ENCODE measurements around the gene RFX4.

The RFX4 gene

GRCh38 chr12:106705971-106706370 is 123.2 kb downstream of the RFX4 start:
- no peak overlapping the region for H3K4me3 Mint-ChIP-seq
- H3K9me3 Mint-ChIP-seq: peaks cover 6% of the 10 kb centered on the region
- H3K27ac Mint-ChIP-seq: no peak overlapping the region
- CTCF ChIA-PET: interaction anchor here (0.8 kb wide), 1 partner anchor 56 kb away, joined by 3 read pairs; no protein-coding TSS in a partner anchor
- no peaks in the 10 kb centered on the region for H3K27me3 Mint-ChIP-seq
- no peaks in the 10 kb centered on the region for H3K4me1 Mint-ChIP-seq
- DNase-seq: no peak
- H3K36me3 Mint-ChIP-seq: no peaks in the 10 kb centered on the region

- Mint-ChIP-seq H3K36me3 (no peaks in the 10 kb centered on the region), H3K27ac (no peak overlapping the region), H3K27me3 (no peaks in the 10 kb centered on the region), H3K9me3 (no peaks in the 10 kb centered on the region), H3K4me1 (no peaks in the 10 kb centered on the region), H3K4me3 (no peak overlapping the region)
- DNase-seq: no peak
- CTCF ChIA-PET: no interaction called here
These were observed 126.3 kb downstream of the RFX4 start for GRCh38 chr12:106709068-106709511.

- CTCF ChIA-PET: no interaction called here
These were observed 127.5 kb downstream of the RFX4 start for GRCh38 chr12:106710143-106710893.

DNA sequence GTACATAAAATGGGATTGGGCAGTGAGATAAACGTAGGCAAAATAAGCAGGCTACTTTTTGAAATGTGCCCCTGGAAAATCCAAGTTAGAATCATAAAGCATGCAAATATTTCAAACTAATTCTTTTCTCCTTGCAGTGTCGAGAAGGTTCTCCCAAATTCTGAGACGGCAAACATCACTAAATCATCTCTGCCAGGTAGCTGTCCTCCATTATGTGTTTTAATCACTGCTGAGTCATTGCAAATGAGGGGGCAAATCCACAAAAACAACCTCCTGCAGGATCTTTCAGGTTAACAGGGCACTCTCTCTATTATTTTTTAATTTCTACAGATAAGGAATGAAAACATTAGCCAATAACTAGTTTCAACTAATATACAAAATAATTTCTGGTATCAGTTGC is 128.5 kb downstream of the RFX4 start:
- Mint-ChIP-seq H3K27me3 (no peaks in the 10 kb centered on the region), H3K9me3 (no peaks in the 10 kb centered on the region), H3K27ac (no peak overlapping the region), H3K4me1 (no peaks in the 10 kb centered on the region), H3K36me3 (no peaks in the 10 kb centered on the region), H3K4me3 (no peak overlapping the region)
- CTCF ChIA-PET: no interaction called here
- no peak for DNase-seq

More at GRCh38 chr12:106710143-106710893, 127.5 kb downstream of the RFX4 start:
- H3K9me3 Mint-ChIP-seq: no peaks in the 10 kb centered on the region
- no peak overlapping the region for H3K4me3 Mint-ChIP-seq
- no peaks in the 10 kb centered on the region for H3K4me1 Mint-ChIP-seq
- H3K36me3 Mint-ChIP-seq: no peaks in the 10 kb centered on the region
- H3K27me3 Mint-ChIP-seq: no peaks in the 10 kb centered on the region
- H3K27ac Mint-ChIP-seq: no peak overlapping the region
- no peak for DNase-seq

DNA sequence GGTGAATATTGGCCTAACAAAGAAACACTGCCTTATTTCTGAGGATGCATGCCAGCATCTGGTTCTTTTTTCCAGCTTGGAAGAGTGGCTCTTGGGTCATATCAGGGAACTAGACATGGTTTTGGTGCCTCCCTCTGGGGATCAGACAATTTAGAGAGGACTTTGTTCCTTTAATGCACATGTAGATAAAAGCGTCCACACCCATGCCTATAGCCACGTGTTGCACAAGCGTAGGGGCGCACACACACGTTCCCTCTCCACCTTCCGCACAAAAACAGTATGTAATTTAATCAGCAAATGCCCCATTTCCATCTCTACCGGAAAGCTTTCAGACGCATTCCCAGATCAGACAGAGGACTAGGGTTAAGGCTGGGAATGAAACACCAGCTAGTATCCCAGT is 130.0 kb downstream of the RFX4 start:
- Mint-ChIP-seq H3K36me3 (no peaks in the 10 kb centered on the region), H3K9me3 (no peaks in the 10 kb centered on the region), H3K27me3 (no peaks in the 10 kb centered on the region), H3K27ac (no peak overlapping the region), H3K4me1 (no peaks in the 10 kb centered on the region), H3K4me3 (no peak overlapping the region)
- CTCF ChIA-PET: no interaction called here
- DNase-seq: no peak

- CTCF ChIA-PET: interaction anchor here (0.7 kb wide), 1 partner anchor 202 kb away, joined by 3 read pairs; no protein-coding TSS in a partner anchor
- Mint-ChIP-seq H3K27me3 (no peaks in the 10 kb centered on the region), H3K4me3 (no peak overlapping the region), H3K27ac (no peak overlapping the region), H3K36me3 (no peaks in the 10 kb centered on the region), H3K9me3 (no peaks in the 10 kb centered on the region), H3K4me1 (no peaks in the 10 kb centered on the region)
- no peak for DNase-seq
These were observed 132.1 kb downstream of the RFX4 start for GRCh38 chr12:106714926-106715325.

DNA sequence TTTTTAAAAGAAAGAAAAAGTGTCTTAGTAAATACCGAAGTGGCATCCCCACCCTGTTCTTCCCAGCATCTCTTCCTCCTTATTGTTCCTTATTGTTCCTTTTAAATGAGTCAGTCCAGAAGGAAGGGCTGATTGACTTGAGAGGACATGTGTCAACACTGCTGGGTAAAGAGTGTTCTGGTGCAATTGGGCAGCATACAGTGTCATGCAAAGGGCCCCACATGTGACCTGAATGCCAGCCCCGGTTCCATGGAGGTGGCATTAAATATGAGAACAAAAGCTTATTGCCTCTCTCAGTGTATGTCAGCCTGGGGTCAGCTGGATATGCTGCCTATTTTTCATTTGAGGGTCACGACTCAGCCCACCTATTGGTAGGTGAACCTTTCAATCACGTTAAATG is 132.8 kb downstream of the RFX4 start:
- peaks cover 3% of the 10 kb centered on the region for H3K27me3 Mint-ChIP-seq
- H3K4me1 Mint-ChIP-seq: no peaks in the 10 kb centered on the region
- H3K4me3 Mint-ChIP-seq: no peak overlapping the region
- no peak for DNase-seq
- H3K9me3 Mint-ChIP-seq: no peaks in the 10 kb centered on the region
- CTCF ChIA-PET: interaction anchor here (0.7 kb wide), 1 partner anchor 201 kb away, joined by 3 read pairs; no protein-coding TSS in a partner anchor
- no peak overlapping the region for H3K27ac Mint-ChIP-seq
- H3K36me3 Mint-ChIP-seq: no peaks in the 10 kb centered on the region

DNA sequence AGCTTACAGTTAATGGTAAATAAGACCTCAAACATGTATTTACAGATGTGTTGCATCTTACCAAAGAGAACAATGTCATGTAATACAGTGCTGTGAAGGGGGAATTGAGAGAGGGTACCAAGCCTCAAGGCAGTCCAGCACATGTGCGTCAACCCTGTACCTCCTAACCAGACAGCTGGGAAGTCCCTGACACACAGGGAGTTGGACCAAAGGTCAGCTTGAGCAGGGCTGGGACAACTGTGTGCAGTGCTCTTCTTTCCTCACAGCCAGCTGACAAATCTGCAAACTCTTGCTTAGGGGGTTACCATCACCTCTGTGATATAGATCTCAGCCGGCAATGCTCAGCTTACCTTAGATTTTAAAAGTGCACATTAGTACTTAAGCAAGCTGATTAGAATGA is 134.9 kb downstream of the RFX4 start:
- Mint-ChIP-seq H3K36me3 (no peaks in the 10 kb centered on the region), H3K4me1 (no peaks in the 10 kb centered on the region)
- CTCF ChIA-PET: no interaction called here

GRCh38 chr12:106719879-106720278 is 137.1 kb downstream of the RFX4 start:
- Mint-ChIP-seq H3K4me1 (no peaks in the 10 kb centered on the region), H3K4me3 (no peak overlapping the region), H3K27me3 (peaks cover 6% of the 10 kb centered on the region), H3K27ac (no peak overlapping the region), H3K36me3 (no peaks in the 10 kb centered on the region), H3K9me3 (no peaks in the 10 kb centered on the region)
- CTCF ChIA-PET: no interaction called here
- no peak for DNase-seq

More for the DNA sequence above, 134.9 kb downstream of the RFX4 start:
- Mint-ChIP-seq H3K4me3 (no peak overlapping the region), H3K27me3 (peaks cover 6% of the 10 kb centered on the region), H3K9me3 (no peaks in the 10 kb centered on the region), H3K27ac (no peak overlapping the region)
- DNase-seq: no peak

GRCh38 chr12:106720696-106721095 is 137.9 kb downstream of the RFX4 start:
- no peak overlapping the region for H3K4me3 Mint-ChIP-seq
- no peak overlapping the region for H3K27ac Mint-ChIP-seq
- no peaks in the 10 kb centered on the region for H3K36me3 Mint-ChIP-seq
- CTCF ChIA-PET: no interaction called here
- no peaks in the 10 kb centered on the region for H3K4me1 Mint-ChIP-seq
- peaks cover 6% of the 10 kb centered on the region for H3K27me3 Mint-ChIP-seq
- no peak for DNase-seq
- no peaks in the 10 kb centered on the region for H3K9me3 Mint-ChIP-seq

- Mint-ChIP-seq H3K27me3 (peaks cover 6% of the 10 kb centered on the region), H3K4me3 (no peak overlapping the region), H3K36me3 (no peaks in the 10 kb centered on the region), H3K9me3 (no peaks in the 10 kb centered on the region), H3K27ac (no peak overlapping the region), H3K4me1 (no peaks in the 10 kb centered on the region)
- CTCF ChIA-PET: no interaction called here
- DNase-seq: no peak
These were observed 139.1 kb downstream of the RFX4 start for GRCh38 chr12:106721915-106722314.

DNA sequence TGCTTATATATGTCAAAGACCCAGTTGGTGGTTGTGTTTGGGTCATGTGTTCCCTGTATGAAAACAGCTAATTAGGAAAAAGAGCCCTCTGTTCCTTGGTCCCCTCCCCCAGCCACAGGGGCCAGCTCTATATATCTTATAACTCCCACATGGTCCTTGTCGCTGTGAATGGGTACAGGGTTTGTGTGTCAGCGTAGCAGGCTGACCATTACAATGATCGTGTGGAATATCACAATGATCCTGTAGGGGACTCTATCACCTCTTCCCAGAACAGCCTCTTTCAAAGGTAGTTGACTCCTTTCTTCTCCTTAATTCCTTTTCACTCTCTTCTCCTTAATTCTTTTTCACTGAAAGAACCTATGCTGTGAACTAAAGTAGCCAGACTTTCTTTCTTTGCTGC is 140.0 kb downstream of the RFX4 start:
- CTCF ChIA-PET: no interaction called here
- no peaks in the 10 kb centered on the region for H3K36me3 Mint-ChIP-seq
- no peaks in the 10 kb centered on the region for H3K9me3 Mint-ChIP-seq
- H3K4me1 Mint-ChIP-seq: no peaks in the 10 kb centered on the region
- no peak overlapping the region for H3K4me3 Mint-ChIP-seq
- peaks cover 6% of the 10 kb centered on the region for H3K27me3 Mint-ChIP-seq
- no peak for DNase-seq
- no peak overlapping the region for H3K27ac Mint-ChIP-seq

- H3K27ac Mint-ChIP-seq: no peak overlapping the region
These were observed 140.6 kb downstream of the RFX4 start for GRCh38 chr12:106723416-106723815.

DNA sequence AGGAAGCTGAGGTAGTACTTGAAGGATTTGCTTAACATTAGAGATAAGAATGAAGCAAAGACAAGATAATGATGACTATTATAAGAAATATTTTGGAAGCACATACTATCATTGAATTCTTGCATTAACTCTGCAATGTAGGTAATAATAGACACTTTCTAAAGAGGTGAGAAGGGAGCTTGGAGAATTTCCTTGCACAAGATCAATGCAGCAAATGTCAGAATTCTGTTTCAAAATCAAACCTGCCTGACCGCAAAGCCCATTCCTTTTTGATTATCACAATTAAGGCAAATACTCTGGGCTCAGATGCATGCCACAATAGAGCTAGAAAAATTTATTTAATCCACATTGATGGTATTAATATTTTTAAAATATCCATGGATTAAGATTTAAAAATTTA is 141.3 kb downstream of the RFX4 start:
- H3K27ac Mint-ChIP-seq: no peak overlapping the region
- no peaks in the 10 kb centered on the region for H3K36me3 Mint-ChIP-seq
- H3K9me3 Mint-ChIP-seq: no peaks in the 10 kb centered on the region
- H3K4me1 Mint-ChIP-seq: no peaks in the 10 kb centered on the region
- no peak for DNase-seq
- peaks cover 6% of the 10 kb centered on the region for H3K27me3 Mint-ChIP-seq
- CTCF ChIA-PET: no interaction called here
- no peak overlapping the region for H3K4me3 Mint-ChIP-seq

More at GRCh38 chr12:106723416-106723815, 140.6 kb downstream of the RFX4 start:
- Mint-ChIP-seq H3K4me3 (no peak overlapping the region), H3K4me1 (no peaks in the 10 kb centered on the region), H3K27me3 (peaks cover 6% of the 10 kb centered on the region), H3K9me3 (no peaks in the 10 kb centered on the region), H3K36me3 (no peaks in the 10 kb centered on the region)
- DNase-seq: no peak
- CTCF ChIA-PET: no interaction called here

DNA sequence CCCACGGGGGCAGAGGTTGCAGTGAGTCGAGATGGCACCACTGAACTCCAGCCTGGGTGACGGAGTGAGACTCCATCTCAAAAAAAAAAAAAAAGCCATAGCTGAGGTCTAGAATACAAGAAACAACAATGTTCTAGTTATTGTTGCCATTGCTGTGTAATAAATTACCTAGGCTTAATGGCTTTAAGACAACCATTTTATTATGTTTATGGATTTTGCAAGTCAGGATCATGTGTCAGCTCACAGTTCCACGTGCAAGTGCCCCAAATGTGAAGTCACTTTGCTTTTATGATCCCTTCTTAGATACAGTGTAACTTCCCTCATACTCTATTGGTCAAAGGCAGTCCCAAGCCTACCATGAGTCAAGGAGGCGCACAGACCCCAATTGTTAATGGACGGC is 142.1 kb downstream of the RFX4 start:
- peaks cover 6% of the 10 kb centered on the region for H3K27me3 Mint-ChIP-seq
- CTCF ChIA-PET: no interaction called here
- no peaks in the 10 kb centered on the region for H3K4me1 Mint-ChIP-seq
- H3K4me3 Mint-ChIP-seq: no peak overlapping the region
- no peak overlapping the region for H3K27ac Mint-ChIP-seq
- H3K9me3 Mint-ChIP-seq: no peaks in the 10 kb centered on the region
- no peak for DNase-seq
- H3K36me3 Mint-ChIP-seq: no peaks in the 10 kb centered on the region
